ENCODE data around the gene GYS1.

GYS1 gene

GRCh38 chr19:48953990-48954594 lies 39.0 kb downstream of the GYS1 start:
- TF ChIP-seq CTCF (IDR thresholded peaks at IDR 0.05; ENCODE audit: insufficient read depth, low read length, poor library complexity, severe bottlenecking) = no peak
- DNase-seq (ENCODE audit: extremely low read depth, insufficient read length) = no peak
- peak overlapping the region; percentile 44 for H3K4me3 ChIP-seq (replicated peaks; ENCODE audit: low read depth, low read length)
- peaks cover 10% of the 10 kb centered on the region for H3K36me3 ChIP-seq (ENCODE audit: control insufficient read depth, insufficient read depth, low read length)
- H3K27me3 ChIP-seq (replicated peaks; ENCODE audit: control insufficient read depth, insufficient read depth, low read length) = no peaks in the 10 kb centered on the region

GRCh38 chr19:48953141-48953540 lies 40.0 kb downstream of the GYS1 start:
- DNase-seq (ENCODE audit: extremely low read depth, insufficient read length) = no peak
- H3K27me3 ChIP-seq (replicated peaks; ENCODE audit: control insufficient read depth, insufficient read depth, low read length) = no peaks in the 10 kb centered on the region
- H3K4me3 ChIP-seq (replicated peaks; ENCODE audit: low read depth, low read length) = no peak overlapping the region
- peaks cover 10% of the 10 kb centered on the region for H3K36me3 ChIP-seq (ENCODE audit: control insufficient read depth, insufficient read depth, low read length)
- no peak for TF ChIP-seq CTCF (IDR thresholded peaks at IDR 0.05; ENCODE audit: insufficient read depth, low read length, poor library complexity, severe bottlenecking)

GRCh38 chr19:48950830-48951519 lies 42.1 kb downstream of the GYS1 start:
- H3K27me3 ChIP-seq (replicated peaks; ENCODE audit: control insufficient read depth, insufficient read depth, low read length) = no peaks in the 10 kb centered on the region
- no peak for TF ChIP-seq CTCF (IDR thresholded peaks at IDR 0.05; ENCODE audit: insufficient read depth, low read length, poor library complexity, severe bottlenecking)
- no peak overlapping the region for H3K4me3 ChIP-seq (replicated peaks; ENCODE audit: low read depth, low read length)
- no peak for DNase-seq (ENCODE audit: extremely low read depth, insufficient read length)
- peaks cover under 1% of the 10 kb centered on the region for H3K36me3 ChIP-seq (ENCODE audit: control insufficient read depth, insufficient read depth, low read length)

DNA sequence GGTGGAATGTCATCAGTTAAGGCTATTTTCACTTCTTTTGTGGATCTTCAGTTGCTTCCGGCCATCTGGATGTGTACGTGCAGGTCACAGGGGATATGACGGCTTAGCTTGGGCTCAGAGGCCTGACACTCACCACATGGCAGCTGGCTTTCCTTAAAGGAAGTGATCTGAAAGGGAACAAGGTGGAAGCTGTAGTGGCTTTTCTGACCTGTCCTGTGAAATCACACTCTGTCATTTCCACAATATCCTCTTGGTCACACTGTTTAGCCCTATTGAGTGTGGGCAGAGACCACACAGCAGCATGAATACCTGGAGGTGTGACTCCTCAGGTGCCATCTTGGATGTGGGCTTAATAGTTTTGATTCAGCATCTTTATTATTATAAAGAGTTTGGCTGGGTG lies 43.0 kb downstream of the GYS1 start:
- no peaks in the 10 kb centered on the region for H3K36me3 ChIP-seq (ENCODE audit: control insufficient read depth, insufficient read depth, low read length)
- no peak for DNase-seq (ENCODE audit: extremely low read depth, insufficient read length)
- H3K4me3 ChIP-seq (replicated peaks; ENCODE audit: low read depth, low read length) = no peak overlapping the region
- TF ChIP-seq CTCF (IDR thresholded peaks at IDR 0.05; ENCODE audit: insufficient read depth, low read length, poor library complexity, severe bottlenecking) = no peak
- no peaks in the 10 kb centered on the region for H3K27me3 ChIP-seq (replicated peaks; ENCODE audit: control insufficient read depth, insufficient read depth, low read length)

GRCh38 chr19:48947258-48947542 lies 45.9 kb downstream of the GYS1 start:
- Histone ChIP-seq H3K27me3 (replicated peaks; ENCODE audit: control insufficient read depth, insufficient read depth, low read length) (no peaks in the 10 kb centered on the region), H3K36me3 (ENCODE audit: control insufficient read depth, insufficient read depth, low read length) (no peaks in the 10 kb centered on the region), H3K4me3 (replicated peaks; ENCODE audit: low read depth, low read length) (no peak overlapping the region)
- TF ChIP-seq CTCF (IDR thresholded peaks at IDR 0.05; ENCODE audit: insufficient read depth, low read length, poor library complexity, severe bottlenecking) = no peak
- DNase-seq (ENCODE audit: extremely low read depth, insufficient read length) = no peak
